GM19351 (cell line): ENCODE results near the gene KCNK15.

Experiments
- ATAC-seq: cut with Tn5 transposase; IDR thresholded peaks from one replicate; pipeline ENCODE4 v1.9.1; 2021; ENCODE audit warnings: mild to moderate bottlenecking, moderate library complexity; ENCODE audit not compliant: unreplicated experiment

Gene KCNK15

DNA sequence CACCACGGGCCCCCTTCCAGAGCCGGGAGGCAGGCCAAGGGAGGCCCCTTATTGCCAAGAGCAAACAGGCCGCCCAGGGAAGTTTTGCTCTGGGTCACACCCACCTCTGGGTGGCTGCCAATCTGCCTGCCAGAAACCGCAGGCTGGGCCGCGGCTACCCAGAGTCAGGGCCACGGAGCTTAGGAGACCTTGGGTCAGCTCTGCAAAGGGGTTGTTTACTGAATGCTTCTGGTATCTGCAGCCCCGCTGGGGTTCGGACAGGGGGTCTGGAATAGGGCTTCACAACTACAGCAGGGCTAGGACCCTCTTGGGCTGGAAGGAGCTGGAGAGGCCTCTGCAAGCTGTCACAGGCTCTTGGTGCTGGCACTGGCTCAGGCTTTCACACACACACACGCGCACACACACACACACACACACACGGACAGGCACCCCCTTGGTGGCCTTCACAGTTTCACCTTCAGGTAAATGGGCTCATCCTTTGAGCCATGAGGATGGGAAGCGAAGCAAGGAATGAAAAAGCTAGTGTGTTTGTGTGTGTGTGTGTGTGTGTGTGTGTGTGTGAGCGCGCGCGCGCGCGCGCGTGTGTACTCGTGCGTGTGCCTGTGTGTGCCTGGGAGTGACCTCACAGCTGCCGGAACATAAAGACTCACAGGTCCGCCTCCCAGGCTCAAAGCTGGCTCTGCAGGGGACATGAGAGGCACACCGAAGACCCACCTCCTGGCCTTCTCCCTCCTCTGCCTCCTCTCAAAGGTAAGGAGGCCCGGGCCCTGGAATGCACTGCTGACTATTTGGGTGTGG lies 30.8 kb upstream of the KCNK15 start, which contains the start of gene CCN5:
CCN5 (plus strand) TSS at position 669 of the 798 bp plus-strand sequence; CDS start at position 691, 22 bp downstream.
- ATAC-seq = no peak

DNA sequence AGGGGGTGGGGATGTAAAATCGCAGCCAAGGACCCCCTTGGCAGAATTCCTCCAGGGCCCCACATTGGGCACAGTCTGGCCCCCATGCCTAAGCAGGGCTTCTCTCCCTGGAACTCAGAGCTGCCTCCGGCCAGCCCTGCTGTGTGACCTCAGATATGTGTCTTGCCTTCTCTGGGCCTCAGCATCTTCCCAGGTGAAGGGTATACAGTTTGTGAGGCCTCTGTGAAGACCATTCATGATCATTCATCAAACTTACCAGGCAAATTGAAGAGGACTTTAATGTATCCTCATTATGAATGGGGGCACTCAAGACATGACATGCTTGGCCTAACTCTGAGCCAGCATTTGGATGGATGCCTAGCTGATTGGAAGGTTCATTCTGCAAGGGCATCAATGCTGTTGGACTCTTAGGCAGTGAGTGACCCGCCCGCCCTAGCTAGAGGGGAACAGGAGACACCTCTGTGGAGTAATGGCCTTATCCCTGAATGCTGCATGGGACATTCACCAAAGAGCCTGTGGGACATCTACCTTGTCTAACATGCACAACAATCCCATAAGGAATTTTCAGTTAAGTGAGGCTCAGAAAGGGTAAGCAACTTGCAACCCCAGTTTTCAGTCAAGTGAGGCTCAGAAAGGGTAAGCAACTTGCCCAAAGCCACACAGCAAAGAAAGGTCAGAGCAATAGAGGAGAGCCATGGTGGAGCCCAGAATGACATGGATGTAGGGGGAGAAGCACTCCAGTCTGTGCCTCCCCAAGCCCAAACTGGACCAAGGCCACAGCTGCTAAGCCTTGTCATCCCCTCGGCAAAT lies 30.0 kb upstream of the KCNK15 start:
- no peak for ATAC-seq

DNA sequence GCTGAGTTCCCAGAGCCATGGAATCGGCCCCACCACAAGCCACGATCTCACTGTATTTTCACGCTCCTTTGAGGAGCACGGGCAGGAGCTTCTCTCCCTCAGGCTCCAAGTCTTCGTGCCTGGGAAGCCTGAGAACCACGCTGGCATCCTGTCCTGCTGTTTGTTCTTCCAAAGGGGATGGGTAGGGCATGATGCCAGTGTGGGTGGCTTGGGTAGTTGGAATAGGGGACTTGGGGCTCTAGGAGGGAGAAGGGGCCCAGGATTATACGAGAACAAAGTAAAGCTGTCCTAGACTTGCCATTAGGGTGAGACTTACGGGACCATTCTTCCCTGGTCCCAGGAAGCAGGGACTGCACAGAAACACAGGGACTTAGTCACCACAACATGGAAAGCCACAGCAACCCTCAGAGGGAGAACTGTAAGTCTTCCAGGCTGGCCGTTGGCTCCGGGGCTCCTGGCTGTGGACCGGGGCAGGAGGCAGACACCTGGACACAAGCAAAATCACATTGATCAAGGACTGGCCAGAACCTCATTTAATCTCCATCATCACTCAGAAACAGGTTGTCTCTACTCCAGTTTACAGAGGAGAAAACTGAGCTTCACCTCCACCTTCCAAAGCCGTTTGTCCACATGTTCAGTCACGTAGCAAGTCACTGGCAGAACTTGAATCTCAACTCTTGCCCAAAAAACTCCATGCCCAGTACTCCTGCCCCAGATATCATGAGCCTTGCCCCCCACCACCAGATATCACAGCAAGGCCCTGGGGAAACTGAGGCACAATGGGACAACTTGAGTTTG lies 29.2 kb upstream of the KCNK15 start:
- ATAC-seq = no peak

DNA sequence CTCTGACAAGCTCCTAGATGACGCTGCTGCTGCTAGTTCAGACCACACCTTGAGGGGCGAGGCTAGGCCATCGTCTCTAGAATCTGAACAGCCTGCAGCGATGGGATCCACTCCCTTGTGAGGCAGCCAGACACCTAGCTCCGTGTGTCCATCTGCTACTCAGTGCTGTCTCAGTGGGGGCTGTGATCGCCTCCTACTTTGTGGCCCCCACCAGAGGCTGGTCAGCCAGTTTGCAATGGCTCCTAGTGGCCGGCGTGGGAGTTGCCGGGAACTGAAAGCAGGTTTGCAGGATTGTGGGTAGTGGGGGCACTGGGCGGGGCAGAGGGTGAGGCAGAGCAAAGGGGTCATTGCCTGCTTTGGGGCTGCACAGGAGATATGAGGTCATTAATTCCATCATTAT lies 27.7 kb upstream of the KCNK15 start:
- no peak for ATAC-seq

DNA sequence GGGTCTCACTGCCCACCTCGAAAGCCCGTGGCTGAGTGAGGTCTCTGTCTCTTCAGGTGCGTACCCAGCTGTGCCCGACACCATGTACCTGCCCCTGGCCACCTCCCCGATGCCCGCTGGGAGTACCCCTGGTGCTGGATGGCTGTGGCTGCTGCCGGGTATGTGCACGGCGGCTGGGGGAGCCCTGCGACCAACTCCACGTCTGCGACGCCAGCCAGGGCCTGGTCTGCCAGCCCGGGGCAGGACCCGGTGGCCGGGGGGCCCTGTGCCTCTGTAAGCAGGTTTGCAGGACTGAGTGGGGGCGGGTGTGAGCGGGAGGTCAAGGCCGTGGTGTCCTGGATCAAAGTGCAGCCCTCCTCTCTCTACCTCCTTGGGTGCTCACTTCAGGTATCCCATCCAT lies 25.8 kb upstream of the KCNK15 start:
- ATAC-seq = no peak

DNA sequence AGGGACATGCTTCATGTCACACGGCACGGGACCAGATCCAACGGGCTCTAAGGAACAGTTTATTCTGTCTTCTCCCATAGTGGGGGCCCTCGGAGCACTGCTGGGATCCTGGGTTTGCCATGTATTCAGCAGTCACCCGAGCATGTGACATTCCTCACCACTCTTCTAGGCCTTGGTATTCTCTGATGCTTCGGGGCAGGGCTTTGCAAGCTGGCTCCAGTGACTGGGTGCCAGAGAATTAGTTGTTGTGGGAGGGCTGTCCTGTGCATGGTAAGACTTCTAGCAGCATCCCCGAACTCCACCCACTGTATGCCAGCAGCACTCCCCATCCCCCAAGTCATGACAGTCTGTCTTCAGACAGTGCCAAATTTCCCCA lies 25.1 kb upstream of the KCNK15 start:
- no peak for ATAC-seq

DNA sequence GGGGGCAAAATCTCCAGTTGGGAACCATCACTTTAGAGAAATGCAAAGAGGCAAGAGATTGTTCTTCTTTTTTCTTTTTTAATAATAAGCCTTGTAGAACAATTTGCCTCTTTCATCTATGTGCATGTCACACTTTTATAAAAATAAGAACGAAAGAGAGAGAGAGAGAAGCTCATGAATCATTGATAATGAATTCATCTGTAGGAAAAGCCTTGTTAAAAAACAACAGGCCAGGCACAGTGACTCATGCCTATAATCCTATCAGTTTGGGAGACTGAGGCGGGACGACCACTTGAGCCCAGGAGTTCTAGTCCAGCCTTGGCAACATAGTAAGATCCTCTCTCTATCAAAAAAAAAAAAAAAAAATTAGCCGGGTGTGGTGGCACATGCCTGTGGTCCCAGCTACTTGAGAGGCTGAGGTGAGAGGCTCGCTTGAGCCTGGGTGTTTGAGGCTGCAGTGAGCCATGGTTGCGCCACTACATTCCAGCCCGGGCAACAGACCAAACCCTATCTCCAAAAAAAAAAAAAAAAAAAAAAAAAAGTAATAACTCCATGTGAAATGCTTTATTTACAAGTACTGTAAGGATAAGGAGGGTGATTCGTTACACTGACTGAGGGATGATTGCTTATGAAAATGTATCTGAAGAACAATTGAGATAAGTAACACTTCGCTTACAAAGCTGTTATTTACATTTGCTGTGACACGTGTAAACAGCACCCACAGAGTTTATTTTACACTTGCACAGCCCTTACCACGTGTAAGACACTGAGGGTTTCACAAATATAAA lies 24.5 kb upstream of the KCNK15 start:
- no peak for ATAC-seq

DNA sequence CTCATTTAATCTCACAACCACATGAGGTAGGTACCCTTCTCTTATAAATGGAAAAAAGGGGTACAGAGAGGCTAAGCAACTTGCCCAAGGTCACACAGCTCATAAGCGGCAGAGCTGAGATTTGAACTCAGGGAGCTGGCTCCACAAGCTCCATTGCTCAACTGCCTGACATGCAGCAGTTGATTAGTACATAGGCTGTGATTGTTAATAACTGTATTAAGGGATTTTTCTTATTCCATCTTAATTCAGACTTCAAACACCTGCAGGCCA lies 23.9 kb upstream of the KCNK15 start:
- no peak for ATAC-seq

DNA sequence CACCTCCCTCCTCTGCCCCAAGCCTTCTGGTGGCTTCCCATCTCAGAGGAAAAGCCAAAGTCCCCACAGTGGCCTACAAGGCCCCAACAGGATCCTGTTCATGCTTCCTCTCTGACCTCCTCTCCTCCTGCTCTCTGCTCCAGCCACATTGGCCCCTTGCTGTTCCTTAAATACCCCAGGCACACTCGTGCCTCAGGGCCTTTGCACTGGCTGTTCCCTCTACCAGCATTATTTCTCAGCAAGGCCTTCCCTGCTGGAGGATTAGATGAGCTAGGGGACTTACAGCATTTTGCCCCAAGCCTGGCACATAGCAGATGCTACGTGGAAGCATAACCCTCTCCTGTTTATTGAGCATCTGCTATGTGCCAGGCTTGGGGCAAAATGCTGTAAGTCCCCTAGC lies 22.7 kb upstream of the KCNK15 start:
- ATAC-seq = no peak

DNA sequence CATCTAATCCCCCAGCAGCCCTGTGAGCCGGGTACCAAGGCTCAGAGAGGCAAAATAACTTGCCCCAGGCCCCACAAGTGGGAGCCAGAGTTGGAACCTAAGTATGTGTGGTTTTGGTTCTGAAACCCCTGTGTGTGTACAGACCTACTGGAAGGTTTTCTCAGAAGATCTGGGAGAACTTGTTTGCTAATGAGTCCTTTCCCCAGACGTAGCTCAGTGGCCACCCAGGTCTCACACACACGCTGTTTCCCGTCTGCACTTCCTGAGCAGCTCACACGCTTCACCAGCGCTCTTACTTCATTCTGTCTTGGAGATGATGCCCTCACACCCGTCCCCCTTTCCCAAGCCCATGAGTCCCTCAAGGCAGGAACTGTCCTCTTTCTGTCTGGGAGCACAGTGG lies 22.3 kb upstream of the KCNK15 start:
- ATAC-seq = no peak

DNA sequence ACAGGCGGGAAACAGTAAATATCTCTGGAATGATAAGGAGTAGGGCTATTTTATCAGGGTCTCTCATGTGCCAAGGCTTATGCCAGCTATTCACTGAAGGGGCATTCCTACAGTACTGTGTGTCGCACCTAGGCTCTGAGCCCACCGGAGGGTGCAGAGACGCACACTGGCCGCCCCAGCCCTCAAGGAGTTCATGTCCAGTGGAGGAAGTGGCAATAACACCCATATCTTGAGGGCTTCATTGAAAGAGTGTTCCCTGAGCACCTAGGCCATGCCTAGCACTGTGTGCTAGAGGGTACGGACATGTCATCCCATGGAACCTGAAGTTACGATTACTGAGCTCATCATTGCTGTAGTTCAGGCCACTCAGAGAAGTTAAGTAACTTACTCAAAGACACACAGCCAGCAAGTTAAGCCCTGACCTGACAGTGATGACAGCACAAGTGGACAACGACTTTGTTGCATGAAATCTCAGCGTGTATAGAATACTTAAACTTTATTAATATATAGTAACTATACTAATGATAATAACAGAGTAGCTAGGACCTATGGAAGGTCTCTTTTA lies 21.8 kb upstream of the KCNK15 start:
- ATAC-seq = no peak

DNA sequence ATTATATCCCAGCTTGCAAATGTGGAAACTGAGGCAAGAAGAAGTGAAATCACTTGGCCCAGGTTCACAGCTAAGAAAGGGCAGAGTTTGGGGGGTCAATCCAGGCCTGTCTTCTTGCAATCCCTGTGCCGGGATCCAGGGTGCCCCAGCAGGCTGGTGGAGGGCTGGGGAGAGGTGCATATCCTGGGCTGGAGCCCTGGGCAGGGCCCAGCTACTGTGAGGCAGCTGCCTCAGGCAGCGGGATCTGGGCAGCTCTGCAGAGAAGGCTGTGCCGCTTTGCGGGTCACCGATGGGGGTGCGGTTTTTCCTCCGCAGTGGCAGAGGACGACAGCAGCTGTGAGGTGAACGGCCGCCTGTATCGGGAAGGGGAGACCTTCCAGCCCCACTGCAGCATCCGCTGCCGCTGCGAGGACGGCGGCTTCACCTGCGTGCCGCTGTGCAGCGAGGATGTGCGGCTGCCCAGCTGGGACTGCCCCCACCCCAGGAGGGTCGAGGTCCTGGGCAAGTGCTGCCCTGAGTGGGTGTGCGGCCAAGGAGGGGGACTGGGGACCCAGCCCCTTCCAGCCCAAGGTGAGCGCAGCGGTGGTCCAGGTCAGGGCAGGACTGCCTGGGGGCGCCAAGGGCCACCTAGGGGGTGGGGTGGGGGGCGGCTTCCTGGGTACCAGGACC lies 21.1 kb upstream of the KCNK15 start:
- ATAC-seq = no peak

DNA sequence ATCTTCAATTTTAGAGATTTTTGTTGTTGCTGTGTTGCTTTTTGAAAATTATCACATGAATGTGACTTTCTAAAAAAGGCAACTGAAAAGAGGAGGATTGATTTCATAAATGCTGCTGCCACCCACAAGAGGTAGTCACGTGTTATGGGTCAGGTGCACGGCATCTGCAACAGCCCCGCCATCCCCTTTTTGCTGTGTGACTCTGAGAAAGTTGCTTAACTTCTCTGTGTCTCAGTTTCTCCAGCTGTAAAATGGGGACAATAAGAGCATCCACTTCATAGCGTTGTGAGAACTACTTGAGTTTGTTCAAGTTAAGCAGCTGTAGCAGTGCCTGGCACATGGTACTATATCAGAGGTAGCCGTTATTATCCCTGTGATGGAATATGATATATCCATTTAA lies 19.8 kb upstream of the KCNK15 start:
- no peak for ATAC-seq

DNA sequence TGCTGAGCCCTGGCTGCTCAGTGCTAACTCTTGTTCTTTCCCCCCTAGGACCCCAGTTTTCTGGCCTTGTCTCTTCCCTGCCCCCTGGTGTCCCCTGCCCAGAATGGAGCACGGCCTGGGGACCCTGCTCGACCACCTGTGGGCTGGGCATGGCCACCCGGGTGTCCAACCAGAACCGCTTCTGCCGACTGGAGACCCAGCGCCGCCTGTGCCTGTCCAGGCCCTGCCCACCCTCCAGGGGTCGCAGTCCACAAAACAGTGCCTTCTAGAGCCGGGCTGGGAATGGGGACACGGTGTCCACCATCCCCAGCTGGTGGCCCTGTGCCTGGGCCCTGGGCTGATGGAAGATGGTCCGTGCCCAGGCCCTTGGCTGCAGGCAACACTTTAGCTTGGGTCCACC lies 18.6 kb upstream of the KCNK15 start:
- no peak for ATAC-seq

DNA sequence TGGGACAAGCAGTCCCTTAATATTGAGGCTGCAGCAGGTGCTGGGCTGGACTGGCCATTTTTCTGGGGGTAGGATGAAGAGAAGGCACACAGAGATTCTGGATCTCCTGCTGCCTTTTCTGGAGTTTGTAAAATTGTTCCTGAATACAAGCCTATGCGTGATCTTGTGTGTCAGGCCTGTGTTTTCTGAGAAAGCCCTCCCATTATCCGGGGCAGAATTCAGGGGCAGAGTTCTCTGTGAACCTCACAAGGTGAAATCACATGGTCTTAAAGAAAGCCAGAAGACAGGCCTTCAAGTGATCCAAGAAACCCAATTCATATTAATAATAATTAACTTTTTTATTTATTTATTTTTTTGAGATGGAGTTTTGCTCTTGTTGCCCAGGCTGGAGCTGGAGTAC lies 18.0 kb upstream of the KCNK15 start:
- no peak for ATAC-seq

DNA sequence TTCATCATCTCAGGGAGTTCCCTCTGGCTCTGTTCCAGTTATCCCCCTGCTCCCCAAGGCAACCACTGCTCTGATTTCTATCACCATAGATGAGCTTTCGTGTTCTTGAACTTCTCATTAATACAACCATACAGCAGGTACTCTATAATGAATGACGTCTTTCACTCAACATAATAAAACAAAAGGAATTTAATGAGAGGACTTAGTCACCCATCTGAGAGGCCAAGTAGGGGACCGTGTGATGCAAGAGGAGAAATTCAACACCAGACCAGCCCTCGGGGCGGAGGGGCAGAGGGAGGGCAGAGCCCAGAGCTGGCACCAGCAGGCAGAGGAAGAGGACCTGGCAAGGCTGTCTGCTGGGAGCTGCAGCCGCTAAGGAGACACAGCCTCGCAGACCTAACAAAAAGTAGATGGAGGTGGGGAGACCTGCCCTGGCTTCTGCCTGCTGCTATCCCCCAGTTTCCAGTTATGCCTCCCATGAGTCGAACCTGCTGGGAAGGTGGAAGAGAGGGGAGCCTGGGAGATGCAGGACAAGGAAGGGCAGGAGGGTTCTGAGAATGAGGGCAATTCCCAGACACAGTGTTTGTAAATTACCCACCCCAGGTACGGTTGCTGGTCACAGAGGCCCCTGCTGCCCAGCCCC lies 16.7 kb upstream of the KCNK15 start:
- ATAC-seq = no peak

DNA sequence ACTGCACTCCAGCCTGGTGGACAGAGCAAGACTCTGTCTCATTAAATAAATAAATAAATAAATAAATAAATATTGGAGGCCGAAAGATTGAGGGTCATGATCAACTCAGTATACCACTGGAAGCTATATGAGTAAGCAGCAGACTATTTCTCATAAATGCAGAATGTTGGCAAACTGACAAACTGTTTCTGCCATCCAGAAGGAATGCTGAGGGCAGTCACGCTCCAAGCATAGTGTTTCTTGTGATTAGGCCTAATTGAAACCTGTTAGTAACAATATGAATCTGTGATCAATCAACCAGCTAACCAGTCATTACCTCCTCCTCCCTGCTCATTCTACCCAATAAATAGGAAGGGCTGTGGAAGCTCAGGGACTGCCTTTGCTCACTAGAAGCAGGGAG lies 15.2 kb upstream of the KCNK15 start:
- ATAC-seq = no peak

DNA sequence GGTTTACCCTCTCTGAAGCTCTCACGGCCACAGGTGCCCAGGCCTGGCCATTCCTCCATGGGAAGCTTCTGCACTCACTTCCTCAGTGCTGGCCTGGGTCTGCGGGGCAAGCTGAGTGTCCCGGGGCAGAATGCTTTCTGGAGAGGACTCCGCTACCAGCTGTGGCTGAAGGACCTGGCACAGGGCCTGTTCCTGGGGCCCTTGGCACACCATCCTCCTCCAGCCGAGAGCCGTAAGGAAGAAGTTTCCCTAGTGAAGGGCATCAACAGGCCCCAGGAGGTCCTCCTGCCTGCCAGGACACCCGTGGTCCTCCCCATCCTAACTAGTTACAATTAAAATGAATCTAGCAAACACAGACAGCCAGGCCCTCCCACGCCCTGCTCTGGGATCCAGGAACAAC lies 14.0 kb upstream of the KCNK15 start:
- no peak for ATAC-seq

DNA sequence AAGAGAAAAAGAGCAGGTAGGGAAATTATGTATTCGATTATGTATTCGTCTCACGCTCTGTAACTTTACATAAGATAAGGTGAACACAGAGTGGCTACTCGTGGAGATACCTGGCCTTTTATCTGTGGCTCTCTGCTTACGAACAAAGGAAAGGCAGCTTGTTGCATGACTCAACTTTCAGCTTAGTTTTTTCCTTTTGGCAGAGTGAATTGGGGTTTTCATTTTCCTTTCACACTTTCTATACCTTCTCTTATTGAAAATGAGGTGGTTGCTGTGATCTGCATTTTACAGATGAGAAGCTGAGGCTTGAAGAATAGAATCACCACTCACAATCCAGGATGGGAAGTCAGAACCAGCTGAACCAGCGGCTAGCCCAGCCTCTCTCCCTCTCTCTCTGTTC lies 13.3 kb upstream of the KCNK15 start:
- ATAC-seq = no peak
